Heart left ventricle (tissue), 13 donors: ENCODE data around the gene COL15A1.

ENCODE experiments used
- CTCF ChIP-seq, 12 donors: fragments of 200-600 bp; sonication (generic) in 4 of 12; IDR thresholded peaks; one replicate each; pipeline versions ENCODE4 v1.5.0 to v1.8.0; 2018 to 2022; ENCODE audit warnings: antibody characterized with exemption in 12 of 12, mild to moderate bottlenecking in 5 of 12
- POLR2A ChIP-seq, 2 donors: fragments of 450-650 bp; IDR thresholded peaks; one replicate each; pipeline ENCODE4 v1.6.1; 2017; ENCODE audit warnings: antibody characterized with exemption in 2 of 2, mild to moderate bottlenecking in 2 of 2, moderate library complexity in 2 of 2
- donor health status: ischemic (EF 13 %, LVEDD 7.1; RV severe dilation, severe dysfunction).
- donor health status: DM: no; HTN: yes; CAD: no.
- donor health status: DM: no; HTN: no; CAD: no.
- donor health status: ischemic (EF 25% LVEDD 6.9; RV normal size, moderate dysfunction).
- donor health status: ischemic (EF 25% LVEDD 5.7; RV mildly dilated, moderate dysfunction).
- donor health status: ischemic (EF 35%, LVEDD 5.7; RV mildly dilated, moderate dysfunction).
- donor health status: nonischemic (EF 11% LVEDD 7.7; RV severe dilation, severe dysfunction).
- donor health status: DM: yes; HTN: yes; CAD: no.
- donor health status: PGD.
- donor health status: ischemic (EF 29% LVEDD 5.4; RV normal size, mild dysfunction).
- donor health status: nonischemic (EF 23%, LVEDD 6.1; RV moderate dilation, normal function).

- TF ChIP-seq CTCF (IDR thresholded peaks at IDR 0.05): no peak
- no peak for TF ChIP-seq POLR2A (IDR thresholded peaks at IDR 0.05)
These were observed 128.3 kb downstream of the COL15A1 start for GRCh38 chr9:99072040-99072394.
